ENCODE data around the gene ATP6V0E2. TPM values are rescaled to one million over a fixed set of nuclear protein-coding genes. Genes with fewer than 3 reads are reported as not detected.

ATP6V0E2 gene
- total RNA-seq, 1 donor from 2014 or later: 16.0 TPM

DNA sequence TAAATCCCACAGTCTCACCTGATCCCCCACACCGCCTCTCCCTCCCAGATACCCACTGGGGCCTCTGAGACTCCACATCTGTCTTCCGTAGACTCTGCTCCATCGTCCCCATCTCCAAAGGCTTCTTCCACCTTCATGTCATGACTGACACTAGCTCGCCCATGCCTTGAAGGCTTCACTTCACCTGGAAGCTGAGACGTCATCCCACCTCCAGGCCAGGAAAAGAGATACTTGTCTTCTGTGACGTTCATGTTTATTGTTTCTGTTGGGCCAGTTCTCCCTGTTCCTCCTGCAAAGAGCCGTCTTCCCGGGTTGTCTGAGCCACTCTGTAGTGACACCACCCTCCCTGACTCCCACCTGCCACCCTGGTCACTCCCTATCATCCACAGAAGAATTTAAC, 39.2 kb upstream of the ATP6V0E2 start:
- H3K9me3 Mint-ChIP-seq (ENCODE audit: unreplicated experiment): no peaks in the 10 kb centered on the region

DNA sequence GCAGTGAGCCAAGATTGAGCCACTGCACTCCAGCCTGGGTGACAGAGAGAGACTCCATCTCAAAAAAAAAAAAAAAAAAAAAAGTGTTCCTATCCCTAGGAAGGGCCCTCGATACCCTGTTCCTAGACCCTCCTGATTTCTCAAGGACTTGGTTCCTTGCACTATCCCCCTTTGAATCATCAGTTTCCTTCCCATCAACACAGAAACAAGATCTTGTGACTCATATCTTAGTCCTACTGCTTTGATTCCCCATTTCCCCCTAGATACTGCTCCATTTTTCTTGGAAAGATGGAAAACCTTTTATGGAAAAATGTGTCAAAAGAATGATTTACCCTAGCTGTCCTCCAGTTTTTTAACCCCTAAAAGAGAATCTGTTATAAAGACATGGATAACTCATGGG, 37.3 kb upstream of the ATP6V0E2 start:
- Mint-ChIP-seq H3K4me1 (ENCODE audit: low read depth, unreplicated experiment) (peaks cover 1% of the 10 kb centered on the region), H3K4me3 (ENCODE audit: unreplicated experiment) (no peak overlapping the region), H3K27ac (ENCODE audit: unreplicated experiment) (no peak overlapping the region), H3K36me3 (ENCODE audit: low read depth, unreplicated experiment) (no peaks in the 10 kb centered on the region), H3K27me3 (ENCODE audit: low read depth, unreplicated experiment) (peaks cover 25% of the 10 kb centered on the region), H3K9me3 (ENCODE audit: unreplicated experiment) (no peaks in the 10 kb centered on the region)
- no peak for FAIRE-seq
- Histone ChIP-seq H3K4me3 (ENCODE audit: insufficient read depth, low read depth, low read length) (no peak overlapping the region), H2AFZ (ENCODE audit: low read depth, low read length) (no peak overlapping the region), H3K4me2 (ENCODE audit: low read length) (no peak overlapping the region), H3K27me3 (ENCODE audit: insufficient read depth, low read length) (peaks cover 13% of the 10 kb centered on the region), H4K20me1 (ENCODE audit: insufficient read depth, low read length) (no peaks in the 10 kb centered on the region), H3K36me3 (ENCODE audit: insufficient read depth, low read length) (no peaks in the 10 kb centered on the region), H3K9me3 (ENCODE audit: insufficient read depth, low read depth, low read length) (no peaks in the 10 kb centered on the region), H3K79me2 (ENCODE audit: insufficient read depth, low read length) (peaks cover 14% of the 10 kb centered on the region), H3K27ac (ENCODE audit: low read depth, low read length) (no peak overlapping the region), H3K9ac (ENCODE audit: low read length) (no peak overlapping the region), H3K4me1 (ENCODE audit: insufficient read depth, low read length) (peaks cover 8% of the 10 kb centered on the region)
- DNase-seq (ENCODE audit: low read depth): no peak
- TF ChIP-seq EZH2 (IDR thresholded peaks at IDR 0.05; ENCODE audit: insufficient read depth, low read length): no peak
- TF ChIP-seq, protein P1, sequence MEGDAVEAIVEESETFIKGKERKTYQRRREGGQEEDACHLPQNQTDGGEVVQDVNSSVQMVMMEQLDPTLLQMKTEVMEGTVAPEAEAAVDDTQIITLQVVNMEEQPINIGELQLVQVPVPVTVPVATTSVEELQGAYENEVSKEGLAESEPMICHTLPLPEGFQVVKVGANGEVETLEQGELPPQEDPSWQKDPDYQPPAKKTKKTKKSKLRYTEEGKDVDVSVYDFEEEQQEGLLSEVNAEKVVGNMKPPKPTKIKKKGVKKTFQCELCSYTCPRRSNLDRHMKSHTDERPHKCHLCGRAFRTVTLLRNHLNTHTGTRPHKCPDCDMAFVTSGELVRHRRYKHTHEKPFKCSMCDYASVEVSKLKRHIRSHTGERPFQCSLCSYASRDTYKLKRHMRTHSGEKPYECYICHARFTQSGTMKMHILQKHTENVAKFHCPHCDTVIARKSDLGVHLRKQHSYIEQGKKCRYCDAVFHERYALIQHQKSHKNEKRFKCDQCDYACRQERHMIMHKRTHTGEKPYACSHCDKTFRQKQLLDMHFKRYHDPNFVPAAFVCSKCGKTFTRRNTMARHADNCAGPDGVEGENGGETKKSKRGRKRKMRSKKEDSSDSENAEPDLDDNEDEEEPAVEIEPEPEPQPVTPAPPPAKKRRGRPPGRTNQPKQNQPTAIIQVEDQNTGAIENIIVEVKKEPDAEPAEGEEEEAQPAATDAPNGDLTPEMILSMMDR (IDR thresholded peaks at IDR 0.05; ENCODE audit: insufficient read depth, low read depth, low read length): no peak

More for the DNA sequence above, 39.2 kb upstream of the ATP6V0E2 start:
- Histone ChIP-seq H3K27me3 (ENCODE audit: insufficient read depth, low read length) (peaks cover 13% of the 10 kb centered on the region), H3K4me1 (ENCODE audit: insufficient read depth, low read length) (peaks cover 8% of the 10 kb centered on the region), H3K4me3 (ENCODE audit: insufficient read depth, low read depth, low read length) (no peak overlapping the region), H3K27ac (ENCODE audit: low read depth, low read length) (no peak overlapping the region), H3K9me3 (ENCODE audit: insufficient read depth, low read depth, low read length) (no peaks in the 10 kb centered on the region), H2AFZ (ENCODE audit: low read depth, low read length) (no peak overlapping the region), H3K9ac (ENCODE audit: low read length) (no peak overlapping the region), H4K20me1 (ENCODE audit: insufficient read depth, low read length) (no peaks in the 10 kb centered on the region), H3K4me2 (ENCODE audit: low read length) (no peak overlapping the region), H3K79me2 (ENCODE audit: insufficient read depth, low read length) (peaks cover 10% of the 10 kb centered on the region), H3K36me3 (ENCODE audit: insufficient read depth, low read length) (no peaks in the 10 kb centered on the region)
- no peak overlapping the region for H3K27ac Mint-ChIP-seq (ENCODE audit: unreplicated experiment)
- DNase-seq (ENCODE audit: low read depth): no peak
- no peak for FAIRE-seq
- H3K4me3 Mint-ChIP-seq (ENCODE audit: unreplicated experiment): no peak overlapping the region
- TF ChIP-seq, protein P1 (IDR thresholded peaks at IDR 0.05; ENCODE audit: insufficient read depth, low read depth, low read length): no peak
- no peak for TF ChIP-seq EZH2 (IDR thresholded peaks at IDR 0.05; ENCODE audit: insufficient read depth, low read length)
- H3K4me1 Mint-ChIP-seq (ENCODE audit: low read depth, unreplicated experiment): no peaks in the 10 kb centered on the region
- H3K27me3 Mint-ChIP-seq (ENCODE audit: low read depth, unreplicated experiment): peaks cover 28% of the 10 kb centered on the region
- H3K36me3 Mint-ChIP-seq (ENCODE audit: low read depth, unreplicated experiment): no peaks in the 10 kb centered on the region

DNA sequence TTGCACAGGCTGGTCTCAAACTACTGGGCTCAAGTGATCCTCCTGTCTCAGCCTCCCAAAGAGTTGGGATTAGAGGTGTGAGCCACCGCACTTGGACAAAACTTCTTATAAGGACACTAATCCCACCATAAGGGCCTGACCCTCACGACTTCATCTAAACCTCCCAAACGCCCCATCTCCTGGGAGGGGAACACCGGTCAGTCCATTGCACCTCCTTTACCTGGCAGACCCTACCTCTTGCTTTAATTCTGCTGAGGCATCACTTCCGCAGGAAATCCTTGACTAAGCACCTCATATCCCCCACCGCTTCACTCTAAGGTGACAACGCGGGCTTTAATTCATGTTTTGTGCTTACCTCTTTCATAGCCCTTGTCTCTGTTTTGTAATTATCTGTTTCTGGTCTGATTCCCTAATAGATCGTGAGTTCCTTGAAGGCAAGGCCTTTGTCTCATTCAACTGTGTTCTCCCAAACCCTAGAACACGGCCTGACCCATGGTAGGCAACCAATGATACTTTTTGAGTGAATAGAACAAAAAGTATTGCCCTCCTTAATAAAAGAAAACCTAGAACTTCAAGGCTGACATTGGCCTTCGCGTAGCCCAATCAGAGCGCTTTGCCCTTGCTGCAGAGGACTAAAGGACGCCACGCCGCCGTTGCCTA, 36.1 kb upstream of the ATP6V0E2 start:
- H3K27ac Mint-ChIP-seq (ENCODE audit: unreplicated experiment): peak overlapping the region; percentile 1
- Histone ChIP-seq H3K4me2 (ENCODE audit: low read length) (peak overlapping the region; percentile 94), H3K27me3 (ENCODE audit: insufficient read depth, low read length) (peaks cover 9% of the 10 kb centered on the region), H4K20me1 (ENCODE audit: insufficient read depth, low read length) (no peaks in the 10 kb centered on the region), H3K9ac (ENCODE audit: low read length) (no peak overlapping the region), H3K4me1 (ENCODE audit: insufficient read depth, low read length) (peaks cover 8% of the 10 kb centered on the region), H3K9me3 (ENCODE audit: insufficient read depth, low read depth, low read length) (no peaks in the 10 kb centered on the region), H3K79me2 (ENCODE audit: insufficient read depth, low read length) (peaks cover 14% of the 10 kb centered on the region), H2AFZ (ENCODE audit: low read depth, low read length) (peak overlapping the region; percentile 41), H3K4me3 (ENCODE audit: insufficient read depth, low read depth, low read length) (no peak overlapping the region), H3K36me3 (ENCODE audit: insufficient read depth, low read length) (no peaks in the 10 kb centered on the region), H3K27ac (ENCODE audit: low read depth, low read length) (no peak overlapping the region)
- H3K4me1 Mint-ChIP-seq (ENCODE audit: low read depth, unreplicated experiment): peaks cover 1% of the 10 kb centered on the region
- peaks cover 20% of the 10 kb centered on the region for H3K27me3 Mint-ChIP-seq (ENCODE audit: low read depth, unreplicated experiment)
- H3K4me3 Mint-ChIP-seq (ENCODE audit: unreplicated experiment): peak overlapping the region; percentile 88
- H3K9me3 Mint-ChIP-seq (ENCODE audit: unreplicated experiment): no peaks in the 10 kb centered on the region
- no peak for DNase-seq (ENCODE audit: low read depth)
- no peak for FAIRE-seq
- no peaks in the 10 kb centered on the region for H3K36me3 Mint-ChIP-seq (ENCODE audit: low read depth, unreplicated experiment)
- TF ChIP-seq, protein P1 (IDR thresholded peaks at IDR 0.05; ENCODE audit: insufficient read depth, low read depth, low read length): no peak
- TF ChIP-seq EZH2 (IDR thresholded peaks at IDR 0.05; ENCODE audit: insufficient read depth, low read length): no peak

Data from astrocyte (in vitro differentiated cells and primary cell).